Astrocyte of the cerebellum (primary cell): ENCODE results near the gene MAP4K1.

Experiments used
- DNase-seq: peaks from one replicate; pipeline ENCODE4 v3.0.0-alpha.2; 2011; ENCODE audit warnings: low read depth
- H3K4me3 ChIP-seq: 2 replicates; pipeline ENCODE4 v1.5.1; 2011; ENCODE audit warnings: mild to moderate bottlenecking, low read depth, low read length, moderate library complexity
- CTCF ChIP-seq: IDR thresholded peaks from 2 replicates; pipeline ENCODE4 v1.5.1; 2012; ENCODE audit warnings: low read length, low read depth, moderate library complexity, mild to moderate bottlenecking; ENCODE audit errors: missing control alignments
- in situ Hi-C: cut with HindIII; loops from 2 replicates; pipeline ENCODE4 v1.10.0; 2017; ENCODE audit warnings: low sequenced_read_pairs

Gene MAP4K1

GRCh38 chr19:38650911-38651584 lies 33.3 kb upstream of the MAP4K1 start:
- peak; percentile 31 for DNase-seq
- TF ChIP-seq CTCF, result no peak
- H3K4me3 ChIP-seq, result peak overlapping the region; percentile 99
- in situ Hi-C loops, result no loop called here

- no peak for TF ChIP-seq CTCF
- peak overlapping the region; percentile 99 for H3K4me3 ChIP-seq
- no peak for DNase-seq
- in situ Hi-C loops, result no loop called here
These were observed 32.5 kb upstream of the MAP4K1 start for GRCh38 chr19:38650172-38650775.

GRCh38 chr19:38649305-38650171 lies 31.8 kb upstream of the MAP4K1 start:
- TF ChIP-seq CTCF, result no peak
- in situ Hi-C loops, result no loop called here
- no peak for DNase-seq
- H3K4me3 ChIP-seq, result peak overlapping the region; percentile 99

GRCh38 chr19:38648769-38649304 lies 31.1 kb upstream of the MAP4K1 start:
- TF ChIP-seq CTCF, result no peak
- peak overlapping the region; percentile 99 for H3K4me3 ChIP-seq
- no peak for DNase-seq
- in situ Hi-C loops, result no loop called here

- in situ Hi-C loops, result no loop called here
- no peak for TF ChIP-seq CTCF
- no peak for DNase-seq
- peak overlapping the region; percentile 99 for H3K4me3 ChIP-seq
These were observed 30.4 kb upstream of the MAP4K1 start for GRCh38 chr19:38647966-38648768.

GRCh38 chr19:38647368-38647965 lies 29.7 kb upstream of the MAP4K1 start, which contains the start of gene ACTN4:
TSS of gene ACTN4 (plus strand) at chr19:38647649. CDS start at chr19:38647746, 97 bp downstream.
- TF ChIP-seq CTCF, result no peak
- H3K4me3 ChIP-seq, result peak within 1 kb of the TSS; percentile 99
- in situ Hi-C loops, result no loop called here
- DNase-seq, result peak; percentile 88
